Large intestine (tissue), 3 donors: ENCODE data around the gene ZNF70. TPM values are rescaled to one million over a fixed set of nuclear protein-coding genes. Genes with fewer than 3 reads are reported as not detected.
A peak's percentile ranks its signal among the peaks of the same experiment; 100 is the strongest.

Experiments
- DNase-seq, 2 donors: peaks; one replicate each; pipeline versions ENCODE4 v3.0.0 to v3.0.0-alpha.2; 2013
- H3K27ac ChIP-seq: one replicate; pipeline ENCODE4 v1.5.1; 2013; ENCODE audit warnings: low read length
- H3K27me3 ChIP-seq: 2 replicates; pipeline ENCODE4 v1.6.1; 2013; ENCODE audit warnings: low read length; ENCODE audit not compliant: control insufficient read depth, insufficient read depth
- H3K36me3 ChIP-seq: 2 replicates; pipeline ENCODE4 v1.6.1; 2013; ENCODE audit warnings: low read length; ENCODE audit not compliant: control insufficient read depth, insufficient read depth
- H3K4me1 ChIP-seq: one replicate; pipeline ENCODE4 v1.6.1; 2013; ENCODE audit warnings: low read length; ENCODE audit not compliant: control insufficient read depth, insufficient read depth
- H3K4me3 ChIP-seq: one replicate; pipeline ENCODE4 v1.5.1; 2013; ENCODE audit warnings: low read length
- H3K9me3 ChIP-seq: one replicate; pipeline ENCODE4 v1.6.1; 2013; ENCODE audit warnings: mild to moderate bottlenecking, low read depth, low read length, moderate library complexity; ENCODE audit not compliant: control insufficient read depth
- WGBS: methylation state at CpG from one replicate; pipeline ENCODE4 v1.1.5; 2013; ENCODE audit warnings: low lambda C conversion rate; ENCODE audit not compliant: insufficient coverage; 5-methylcytosine and 5-hydroxymethylcytosine counted together
- polyA plus RNA-seq: library from polyadenylated mRNA; unstranded; fragments of 120-200 nt; gene quantifications from one replicate; pipeline ENCODE4 v1.2.1, GENCODE V29; 2013

ZNF70 gene
- polyA plus RNA-seq, 1 donor, result 4.0 TPM

DNA sequence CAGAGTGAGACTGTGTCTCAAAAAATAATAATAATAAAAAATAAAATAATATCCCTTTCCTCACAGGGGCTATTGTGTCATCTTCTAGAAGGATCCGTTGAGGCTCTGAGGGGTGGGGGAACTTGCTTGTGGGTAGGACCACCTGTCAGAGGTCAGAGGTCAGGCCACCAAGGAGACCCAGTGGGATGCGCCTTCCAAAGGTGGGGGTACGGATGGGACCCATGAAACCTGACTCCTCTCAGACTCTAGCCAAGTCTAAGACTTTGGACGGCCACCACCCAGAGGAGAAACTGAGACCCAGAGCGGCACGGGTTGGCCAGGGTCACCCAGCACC is 21.4 kb upstream of the ZNF70 start:
- Histone ChIP-seq H3K27me3 (peaks cover 2% of the 10 kb centered on the region), H3K9me3 (no peaks in the 10 kb centered on the region), H3K27ac (no peak overlapping the region), H3K4me1 (peaks cover 36% of the 10 kb centered on the region), H3K4me3 (peak overlapping the region; percentile 33), H3K36me3 (no peaks in the 10 kb centered on the region)
- WGBS, result no CpG with 5 or more reads among the region's 6 CpGs
- DNase-seq, result no peak

DNA sequence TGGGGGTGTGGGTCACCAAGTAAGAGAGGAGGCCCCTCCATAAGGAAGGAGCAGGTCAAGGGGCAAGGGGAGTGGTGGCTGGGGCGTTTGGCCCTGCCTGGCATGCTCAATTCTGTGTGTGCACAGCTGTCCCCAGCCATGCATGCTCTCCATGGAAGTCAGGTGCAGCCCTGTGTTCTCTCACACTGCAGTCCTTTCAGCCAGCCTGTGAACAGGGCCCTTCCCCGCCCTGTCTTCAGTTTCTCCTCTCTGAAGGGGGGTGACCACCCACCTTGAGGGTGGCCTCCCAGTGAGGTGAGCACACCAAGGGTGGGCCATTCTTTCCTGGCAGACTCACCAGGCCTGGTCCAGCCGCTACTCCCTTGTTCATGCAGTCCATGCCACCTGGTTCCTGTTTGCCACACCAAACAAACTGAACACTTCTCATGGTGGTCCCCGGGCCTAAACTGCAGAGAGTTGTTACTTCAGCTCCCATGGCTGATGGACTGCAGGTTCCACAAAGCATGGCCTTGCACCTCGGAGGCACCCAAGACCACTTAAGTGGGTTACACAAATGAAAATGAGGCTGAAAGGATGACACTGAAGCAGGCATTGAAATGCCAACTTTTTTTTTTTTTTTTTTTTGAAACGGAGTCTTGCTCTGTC is 18.5 kb upstream of the ZNF70 start:
- no peak for DNase-seq
- WGBS, result no CpG with 5 or more reads among the region's 6 CpGs
- H3K27me3 ChIP-seq, result peaks cover 2% of the 10 kb centered on the region
- H3K4me1 ChIP-seq, result peaks cover 34% of the 10 kb centered on the region
- no peak overlapping the region for H3K4me3 ChIP-seq
- H3K36me3 ChIP-seq, result no peaks in the 10 kb centered on the region
- no peaks in the 10 kb centered on the region for H3K9me3 ChIP-seq
- H3K27ac ChIP-seq, result no peak overlapping the region

DNA sequence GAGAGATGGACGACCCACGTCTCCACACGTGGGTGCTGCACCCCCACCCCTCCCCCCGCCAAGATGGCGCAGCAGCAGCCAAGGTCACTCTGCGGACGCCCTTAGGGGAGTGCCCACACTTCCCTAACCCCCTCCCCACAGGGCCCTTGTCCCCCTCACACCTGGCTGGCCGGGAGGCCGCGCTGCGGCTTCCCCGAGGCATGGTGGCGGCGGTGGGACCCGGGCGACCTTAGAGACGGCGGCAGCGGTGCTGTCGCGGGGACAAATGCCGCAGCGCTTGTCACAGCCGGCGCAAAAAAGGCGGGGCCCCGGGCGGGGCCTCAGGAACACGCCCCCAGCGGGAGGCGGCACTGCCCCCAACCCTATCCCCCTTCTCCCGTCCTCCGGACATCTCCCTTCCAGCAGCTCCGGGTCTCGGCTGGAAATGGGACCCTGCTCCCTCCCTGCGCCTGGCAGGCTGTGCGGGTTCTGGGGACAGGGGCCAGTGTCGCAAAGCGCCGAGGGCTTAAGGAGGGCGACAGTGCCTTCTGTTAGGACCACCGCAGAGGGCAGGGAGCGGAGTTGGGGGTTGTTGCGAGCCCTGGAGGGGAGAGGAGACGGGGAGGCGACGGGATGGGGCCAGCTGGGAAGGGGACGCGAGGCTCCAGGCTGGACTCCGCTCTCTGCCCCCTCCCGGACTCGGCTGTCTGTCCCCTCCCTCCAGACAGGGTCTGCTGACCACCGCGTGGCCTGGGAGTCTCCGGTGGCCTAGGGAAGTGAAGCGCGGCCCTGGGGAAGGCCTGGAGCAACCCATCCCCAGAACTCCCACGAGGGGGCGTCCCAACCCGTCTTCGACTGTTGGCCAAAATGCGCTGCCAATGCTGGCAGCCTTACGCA is 17.0 kb upstream of the ZNF70 start, which contains the start of gene CHCHD10:
TSS of gene CHCHD10 (minus strand) at position 300 of the 876 bp plus-strand sequence. CDS start at position 202, 98 bp downstream.
- peak; percentile 70 to 90 for DNase-seq
- Histone ChIP-seq H3K4me3 (peak within 1 kb of the TSS; percentile 66), H3K27ac (peak within 1 kb of the TSS; percentile 44), H3K27me3 (no peaks in the 10 kb centered on the region), H3K36me3 (no peaks in the 10 kb centered on the region), H3K4me1 (peaks cover 22% of the 10 kb centered on the region), H3K9me3 (no peaks in the 10 kb centered on the region)
- WGBS, result no CpG with 5 or more reads among the region's 63 CpGs

DNA sequence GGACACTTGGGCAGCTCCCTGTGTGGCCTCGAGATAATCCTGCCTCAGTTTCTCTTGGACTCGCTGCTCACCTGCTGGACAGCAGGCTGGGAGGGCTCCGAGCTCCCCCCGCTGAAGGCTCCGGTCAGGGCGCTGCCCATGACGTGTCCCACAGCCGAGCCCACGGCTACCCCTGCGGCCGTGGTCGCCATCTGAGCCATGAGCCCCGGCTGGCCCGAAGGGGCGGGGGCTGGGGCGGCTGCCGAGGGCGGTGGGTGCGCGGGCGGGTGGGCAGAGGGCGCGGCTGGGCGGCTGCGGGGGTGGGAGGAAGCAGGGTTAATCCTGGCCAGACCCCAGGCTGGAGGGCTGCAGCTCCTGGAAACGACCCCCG is 16.4 kb upstream of the ZNF70 start:
- Histone ChIP-seq H3K27me3 (no peaks in the 10 kb centered on the region), H3K27ac (peak overlapping the region; percentile 3), H3K4me3 (peak overlapping the region; percentile 66), H3K4me1 (peaks cover 20% of the 10 kb centered on the region), H3K9me3 (no peaks in the 10 kb centered on the region), H3K36me3 (no peaks in the 10 kb centered on the region)
- DNase-seq, result no peak
- whole genome bisulfite sequencing, result no CpG with 5 or more reads among the region's 27 CpGs

DNA sequence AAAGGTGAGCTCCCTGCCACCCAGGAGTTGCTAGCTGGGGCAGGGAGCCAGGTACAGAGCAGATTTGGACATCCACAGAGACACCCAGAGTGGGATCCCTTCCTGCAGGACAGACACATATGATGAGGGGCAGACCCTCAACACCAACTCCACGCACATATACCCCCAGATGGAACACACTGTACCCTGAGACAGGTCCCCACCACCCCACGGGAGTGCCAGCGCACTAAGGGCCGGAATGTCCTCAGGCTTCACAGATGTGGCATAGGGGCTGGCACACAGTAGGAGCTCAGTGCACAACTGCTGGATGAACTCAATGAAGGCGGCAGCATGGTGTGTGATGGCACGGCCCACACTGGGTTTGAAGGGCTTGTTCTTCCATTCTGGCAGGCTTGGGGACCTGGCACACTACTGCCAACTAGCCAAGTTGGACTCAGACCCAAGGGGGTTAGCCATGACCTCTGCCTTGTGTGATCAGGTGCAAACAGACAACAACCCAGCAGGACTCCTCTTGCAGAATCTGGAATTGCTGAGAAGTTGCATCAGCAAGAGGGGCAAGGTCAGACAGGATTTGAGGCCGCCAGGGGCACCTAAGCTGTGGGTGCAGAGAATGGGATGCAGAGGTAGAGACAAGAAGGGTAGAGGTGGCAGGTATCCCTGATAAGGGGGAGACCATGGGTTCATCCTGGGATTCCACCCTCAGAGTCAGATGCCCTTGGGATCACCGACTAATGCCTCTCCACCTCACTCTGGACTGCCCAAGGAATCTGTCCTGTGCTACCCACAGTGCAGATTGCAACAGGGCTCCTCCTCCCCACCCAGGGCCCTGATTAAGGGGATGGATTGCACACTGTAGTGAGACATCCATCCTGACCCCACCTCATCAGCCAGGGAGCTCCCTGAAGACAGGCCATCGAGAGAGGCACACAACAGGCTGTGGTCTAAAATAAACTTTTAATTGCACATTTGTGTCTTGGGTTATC is 14.3 kb upstream of the ZNF70 start:
- Histone ChIP-seq H3K36me3 (no peaks in the 10 kb centered on the region), H3K4me3 (no peak overlapping the region), H3K27ac (no peak overlapping the region), H3K27me3 (no peaks in the 10 kb centered on the region), H3K4me1 (peaks cover 17% of the 10 kb centered on the region), H3K9me3 (no peaks in the 10 kb centered on the region)
- WGBS, result no CpG with 5 or more reads among the region's 9 CpGs
- no peak for DNase-seq

DNA sequence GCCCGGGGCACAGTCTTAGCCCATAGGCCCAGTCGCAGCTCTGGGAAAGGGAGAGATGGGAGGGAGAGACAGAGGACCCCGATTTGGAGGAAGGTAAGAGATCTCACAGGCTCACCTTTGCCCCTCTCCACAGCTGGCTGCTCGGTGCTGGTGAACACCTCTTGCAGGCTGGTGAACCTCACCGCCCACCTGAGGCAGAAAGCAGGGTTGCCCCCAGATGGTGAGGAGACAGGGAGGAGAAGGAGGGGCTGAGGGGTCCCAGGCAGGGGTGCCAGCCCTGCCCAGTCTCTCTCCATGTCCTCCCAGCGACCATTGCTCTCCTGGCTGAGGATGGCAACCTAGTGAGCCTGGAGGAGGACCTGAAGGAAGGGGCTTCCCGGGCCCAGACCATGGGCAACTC is 13.0 kb upstream of the ZNF70 start:
- Histone ChIP-seq H3K27me3 (no peaks in the 10 kb centered on the region), H3K4me3 (no peak overlapping the region), H3K9me3 (no peaks in the 10 kb centered on the region), H3K4me1 (peaks cover 10% of the 10 kb centered on the region), H3K27ac (no peak overlapping the region), H3K36me3 (no peaks in the 10 kb centered on the region)
- WGBS, result no CpG with 5 or more reads among the region's 7 CpGs
- no peak for DNase-seq

DNA sequence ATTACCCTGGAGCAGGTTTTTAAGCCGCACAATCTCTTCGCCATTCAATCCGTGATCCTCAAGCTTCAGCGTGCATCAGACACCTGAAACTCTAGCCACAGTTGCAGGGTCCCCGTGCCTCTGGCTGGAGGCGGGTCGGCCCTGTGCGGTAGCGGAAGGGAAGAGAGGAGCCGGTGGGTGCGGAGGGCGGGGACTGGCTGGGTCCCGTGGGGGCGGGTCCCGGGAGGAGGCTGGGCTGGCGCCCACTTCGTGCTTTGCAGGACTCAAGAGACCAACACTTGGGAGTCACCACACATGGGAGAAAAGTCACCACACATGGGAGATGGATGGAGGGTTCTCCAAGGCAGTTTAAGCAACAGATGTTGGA is 12.7 kb upstream of the ZNF70 start:
- no CpG with 5 or more reads among the region's 17 CpGs for WGBS
- peaks cover 9% of the 10 kb centered on the region for H3K4me1 ChIP-seq
- H3K9me3 ChIP-seq, result no peaks in the 10 kb centered on the region
- H3K4me3 ChIP-seq, result no peak overlapping the region
- DNase-seq, result no peak
- no peaks in the 10 kb centered on the region for H3K27me3 ChIP-seq
- no peak overlapping the region for H3K27ac ChIP-seq
- no peaks in the 10 kb centered on the region for H3K36me3 ChIP-seq

DNA sequence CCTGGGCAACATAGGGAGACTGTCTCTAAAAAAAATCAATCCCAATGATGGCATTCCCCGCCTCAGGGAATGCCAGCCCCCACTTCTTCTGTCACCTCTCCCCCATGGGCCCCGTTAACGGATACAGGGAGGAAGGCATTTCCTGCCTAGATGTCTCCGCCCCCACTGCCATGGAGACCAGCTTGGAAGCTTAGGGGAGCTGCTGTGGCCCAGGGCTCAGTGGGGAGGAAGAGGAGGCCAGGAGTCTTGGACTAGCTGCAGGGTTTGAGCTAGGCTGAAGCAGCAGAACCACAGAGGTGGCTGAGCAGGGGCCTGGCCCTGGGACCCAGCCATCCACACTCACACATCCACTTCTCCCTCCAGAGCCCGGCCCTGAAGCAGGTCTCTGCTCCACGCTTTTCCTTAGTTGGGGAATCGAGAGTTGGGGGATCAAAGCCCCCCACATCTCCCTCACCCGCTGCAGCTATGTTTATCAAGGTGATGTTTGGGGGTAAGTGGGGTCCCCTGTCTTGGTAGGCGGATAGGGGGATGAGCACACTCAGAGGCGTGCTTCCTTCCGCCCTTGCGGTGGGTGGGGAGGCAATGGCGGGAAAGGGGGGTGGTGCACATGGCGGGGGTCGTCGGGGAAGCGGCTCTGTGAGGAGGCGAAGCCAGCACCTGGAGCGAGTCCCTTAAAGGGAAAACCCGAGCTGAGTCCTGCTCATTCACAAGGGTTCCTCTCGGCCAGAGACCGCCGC is 12.1 kb upstream of the ZNF70 start, which contains the start of gene C22orf15:
TSS of gene C22orf15 (plus strand) at position 149 of the 737 bp plus-strand sequence. CDS start at position 466, 317 bp downstream.
- Histone ChIP-seq H3K4me3 (no peak within 1 kb of the TSS), H3K27ac (no peak within 1 kb of the TSS), H3K27me3 (no peaks in the 10 kb centered on the region), H3K9me3 (no peaks in the 10 kb centered on the region), H3K36me3 (no peaks in the 10 kb centered on the region), H3K4me1 (peaks cover 9% of the 10 kb centered on the region)
- no peak for DNase-seq
- no CpG with 5 or more reads among the region's 23 CpGs for WGBS

DNA sequence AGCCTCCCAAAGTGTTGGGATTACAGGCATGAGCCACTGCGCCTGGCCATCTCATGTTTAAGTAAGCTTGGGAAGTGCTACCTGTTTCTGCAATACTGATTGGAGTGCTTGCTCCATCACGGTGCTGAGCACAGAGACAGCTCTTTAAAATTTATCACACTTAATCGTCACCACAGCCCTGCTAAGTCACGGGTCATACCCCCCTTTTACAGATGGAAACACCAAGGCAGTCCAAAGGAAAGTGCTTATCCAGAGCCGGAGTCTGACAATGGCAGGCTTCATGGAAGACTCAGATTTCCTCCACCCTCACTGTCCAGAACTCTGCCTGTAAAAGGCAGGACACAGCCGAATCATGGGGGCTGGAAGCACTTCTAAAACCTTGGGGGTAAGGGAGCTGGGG is 9.1 kb upstream of the ZNF70 start:
- no peaks in the 10 kb centered on the region for H3K27me3 ChIP-seq
- H3K9me3 ChIP-seq, result no peaks in the 10 kb centered on the region
- DNase-seq, result no peak
- peaks cover 4% of the 10 kb centered on the region for H3K4me1 ChIP-seq
- no CpG with 5 or more reads among the region's 6 CpGs for WGBS
- H3K36me3 ChIP-seq, result no peaks in the 10 kb centered on the region
- H3K4me3 ChIP-seq, result no peak overlapping the region
- no peak overlapping the region for H3K27ac ChIP-seq
